Renal cortex interstitium (tissue), 11 donors: Measurements from ENCODE around the gene ARF6. TPM values are rescaled to one million over a fixed set of nuclear protein-coding genes. Genes with fewer than 3 reads are reported as not detected.
A peak's percentile ranks its signal among the peaks of the same experiment; 100 is the strongest.
"Not testable (repeated sequence)": the region's sequence is repeated elsewhere in the genome, so short reads cannot be mapped to it uniquely, and the experiment has no call there.

Experiments
- DNase-seq, 11 donors: peaks; one replicate each; pipeline ENCODE4 v3.0.0-alpha.2; 2013; ENCODE audit warnings: low read depth in 9 of 11, low spot score in 4 of 11; ENCODE audit errors: extremely low read depth in 1 of 11
- polyA plus RNA-seq, 3 donors: library from polyadenylated mRNA; unstranded; fragments of 120-200 nt; gene quantifications; one replicate each; pipeline ENCODE4 v1.2.1, GENCODE V29; 2013; ENCODE audit not compliant: insufficient read length in 3 of 3

ARF6 gene
- polyA plus RNA-seq, 3 donors: 79.5 to 91.7 (median 79.8) TPM

GRCh38 chr14:49928015-49928414 lies 35.1 kb downstream of the ARF6 start:
- no peak for DNase-seq

GRCh38 chr14:49930720-49931119 lies 37.8 kb downstream of the ARF6 start:
- DNase-seq: no peak

- DNase-seq: no peak
These were observed 38.6 kb downstream of the ARF6 start for GRCh38 chr14:49931523-49931922.

- DNase-seq: no peak
These were observed 40.2 kb downstream of the ARF6 start for GRCh38 chr14:49933128-49933527.

- DNase-seq: no peak
These were observed 40.8 kb downstream of the ARF6 start for GRCh38 chr14:49933704-49934103.

GRCh38 chr14:49934646-49935045 lies 41.8 kb downstream of the ARF6 start:
- no peak for DNase-seq

GRCh38 chr14:49935526-49935925 lies 42.6 kb downstream of the ARF6 start:
- DNase-seq: no peak

- not testable (repeated sequence) for DNase-seq
These were observed 43.4 kb downstream of the ARF6 start for GRCh38 chr14:49936246-49936645.

GRCh38 chr14:49936882-49937281 lies 44.0 kb downstream of the ARF6 start:
- not testable (repeated sequence) for DNase-seq

- DNase-seq: not testable (repeated sequence)
These were observed 46.3 kb downstream of the ARF6 start for GRCh38 chr14:49939215-49939614.

- peak in 1 of 11 donors; percentile 60 for DNase-seq
These were observed 47.1 kb downstream of the ARF6 start for GRCh38 chr14:49939884-49940510.

GRCh38 chr14:49940808-49941421 lies 48.0 kb downstream of the ARF6 start:
- no peak for DNase-seq

- no peak for DNase-seq
These were observed 49.2 kb downstream of the ARF6 start for GRCh38 chr14:49942090-49942489.

- no peak for DNase-seq
These were observed 51.6 kb downstream of the ARF6 start for GRCh38 chr14:49944501-49944900.

GRCh38 chr14:49945448-49946319 lies 52.8 kb downstream of the ARF6 start:
- no peak for DNase-seq

Other genes starting within 250 kb of the ARF6 start
- 10 to 100 TPM; 16.7 to 22.0 (median 20.2) TPM for gene POLE2, start 204.9 kb upstream of the ARF6 start, polyA plus RNA-seq
- gene KLHDC1, start 200.0 kb upstream of the ARF6 start, polyA plus RNA-seq: 1 to 10 TPM; 4.0 to 7.5 (median 5.3) TPM
- 100 to 1,000 TPM; 133 to 182 (median 176) TPM for gene KLHDC2, start 124.9 kb upstream of the ARF6 start, polyA plus RNA-seq
- 10 to 100 TPM; 77.1 to 91.4 (median 83.2) TPM for gene NEMF, start 40.3 kb upstream of the ARF6 start, polyA plus RNA-seq
- 10 to 100 TPM; 13.1 to 16.5 (median 13.8) TPM for gene VCPKMT, start 223.5 kb downstream of the ARF6 start, polyA plus RNA-seq